GM08714 (cell line): ENCODE results near the gene ZNF407.
"Not testable (repeated sequence)": the region's sequence is repeated elsewhere in the genome, so short reads cannot be mapped to it uniquely, and the experiment has no call there.

Source experiments
- H3K4me3 ChIP-seq: fragments of 200-500 bp; sonication (Bioruptor generic); 2 replicates; pipeline ENCODE4 v1.5.1; 2014; ENCODE audit warnings: mild to moderate bottlenecking, low read length, inconsistent platforms
- ZNF274 ChIP-seq: IDR thresholded peaks from 2 replicates; pipeline ENCODE4 v1.6.1; 2012; ENCODE audit warnings: mild to moderate bottlenecking, low read depth, low read length

The ZNF407 gene

DNA sequence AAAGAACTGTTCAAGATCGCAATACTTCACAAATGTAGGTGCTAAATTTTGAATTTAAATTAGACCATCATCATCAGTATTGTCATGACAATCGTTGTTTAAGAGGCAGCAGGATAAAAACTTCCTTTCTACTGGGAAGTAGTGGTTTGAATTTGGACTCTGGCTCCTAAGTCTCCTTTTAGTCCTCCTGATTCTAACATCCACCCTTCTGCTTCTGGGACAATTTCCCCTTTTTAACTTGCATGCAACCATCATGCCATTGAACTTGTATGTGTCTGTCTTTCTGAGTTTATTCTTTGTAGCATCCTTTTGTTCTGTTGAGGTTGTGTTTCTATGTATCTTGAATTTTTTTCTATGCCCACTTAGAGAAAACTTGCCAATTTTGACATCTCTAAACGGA is 361.5 kb downstream of the ZNF407 start:
- TF ChIP-seq ZNF274: no peak
- no peak overlapping the region for H3K4me3 ChIP-seq

DNA sequence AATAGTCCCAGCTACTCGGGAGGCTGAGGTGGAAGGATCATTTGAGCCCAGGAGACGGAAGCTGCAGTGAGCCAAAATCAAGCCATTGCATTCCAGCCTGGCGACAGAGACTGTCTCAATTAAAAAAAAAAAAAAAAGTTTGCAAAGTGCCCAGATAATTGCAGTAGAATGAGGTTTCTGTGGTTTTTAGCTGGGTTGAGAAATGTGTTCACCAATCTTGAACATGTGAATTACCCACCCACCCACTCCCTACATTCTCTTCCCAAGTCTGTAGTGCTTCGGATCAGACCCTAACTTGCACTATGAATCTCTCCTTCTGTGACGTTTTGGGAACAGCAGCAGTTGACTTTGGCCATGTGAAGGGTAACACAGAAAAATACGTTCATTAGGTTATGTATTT is 363.9 kb downstream of the ZNF407 start:
- TF ChIP-seq ZNF274: no peak
- H3K4me3 ChIP-seq: no peak overlapping the region

DNA sequence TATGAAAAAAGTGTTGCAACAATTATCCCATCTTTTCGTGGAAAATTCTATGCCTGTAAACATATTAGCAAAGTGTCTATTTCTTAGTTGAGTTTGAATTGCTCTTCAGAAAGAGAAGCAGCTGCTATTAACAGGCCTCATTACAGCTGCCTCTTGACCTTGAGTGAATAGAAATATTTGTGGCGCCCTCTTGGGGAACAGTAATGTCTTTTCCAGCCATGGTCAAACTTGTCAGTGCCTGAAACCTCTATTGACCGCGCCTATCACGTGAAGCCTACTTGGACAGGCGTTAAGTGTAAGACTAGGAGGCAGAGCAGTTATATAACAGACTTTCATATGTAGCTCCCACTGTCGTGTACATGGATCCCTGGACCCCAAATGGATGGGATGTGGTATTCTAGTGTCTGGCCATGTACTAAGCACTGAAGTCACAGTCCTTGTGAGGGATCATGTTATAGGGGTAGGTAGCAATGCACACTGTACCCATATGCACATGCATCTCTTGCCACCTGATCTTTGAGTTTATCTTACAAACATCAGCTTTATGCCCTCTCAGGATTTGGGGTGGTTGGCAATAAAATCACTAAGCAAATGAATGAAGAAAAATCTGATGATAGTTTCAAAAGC is 366.3 kb downstream of the ZNF407 start:
- no peak for TF ChIP-seq ZNF274
- H3K4me3 ChIP-seq: no peak overlapping the region

DNA sequence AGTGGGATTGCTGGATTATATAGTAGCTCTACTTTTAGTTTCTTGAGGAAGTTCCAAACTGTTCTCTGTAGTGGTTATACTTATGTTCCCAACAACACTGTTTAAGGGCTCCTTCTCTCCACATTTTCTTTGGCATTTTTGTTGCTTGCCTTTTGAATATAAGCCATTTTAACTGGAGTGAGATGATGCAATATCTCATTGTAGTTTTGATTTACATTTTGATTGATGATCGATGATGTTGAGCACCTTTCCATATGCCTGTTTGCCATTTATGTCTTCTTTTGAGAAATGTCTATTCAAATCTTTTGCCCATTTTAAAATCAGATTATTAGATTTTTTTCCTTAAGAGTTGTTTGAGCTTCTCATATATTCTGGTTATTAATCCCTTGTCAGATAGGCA is 368.0 kb downstream of the ZNF407 start:
- no peak for TF ChIP-seq ZNF274
- H3K4me3 ChIP-seq: no peak overlapping the region

DNA sequence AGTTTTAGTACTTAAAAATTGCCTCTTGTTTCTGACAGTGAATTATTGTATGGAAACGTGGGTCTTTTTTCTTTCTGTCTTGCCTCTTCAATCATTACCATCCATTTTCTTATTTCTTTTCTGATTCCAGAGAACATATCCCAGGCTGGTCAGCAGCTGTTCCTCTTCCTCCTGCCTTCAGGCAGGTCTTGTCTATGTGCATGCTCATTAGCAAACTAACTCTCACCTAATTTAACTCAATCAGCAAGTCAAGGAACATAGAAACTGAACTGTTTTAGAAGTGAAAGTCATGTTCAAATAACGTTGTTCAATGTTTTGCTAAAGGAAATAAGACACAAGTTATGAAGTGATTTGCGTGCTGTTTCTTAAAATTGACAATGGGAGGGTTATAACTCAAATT is 369.8 kb downstream of the ZNF407 start:
- no peak for TF ChIP-seq ZNF274
- no peak overlapping the region for H3K4me3 ChIP-seq

DNA sequence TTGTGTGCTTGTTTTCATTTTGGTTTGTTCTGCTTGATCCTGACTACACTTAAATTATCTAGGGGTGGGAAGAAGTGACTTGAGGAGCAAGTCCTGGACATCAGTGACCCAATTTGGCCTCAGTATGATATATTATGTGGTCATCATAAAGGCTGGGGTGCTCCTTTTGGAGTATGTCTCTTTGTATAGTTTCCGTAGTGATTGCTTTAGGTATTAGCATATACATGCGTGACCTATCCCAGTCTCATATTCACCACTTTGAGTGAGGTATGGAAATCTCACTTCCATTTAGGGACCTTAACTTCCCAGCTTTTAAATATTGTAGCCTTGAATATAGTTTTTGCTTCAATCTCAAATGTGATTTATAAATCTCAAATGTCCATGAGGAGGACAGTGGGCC is 370.3 kb downstream of the ZNF407 start:
- no peak overlapping the region for H3K4me3 ChIP-seq
- no peak for TF ChIP-seq ZNF274

DNA sequence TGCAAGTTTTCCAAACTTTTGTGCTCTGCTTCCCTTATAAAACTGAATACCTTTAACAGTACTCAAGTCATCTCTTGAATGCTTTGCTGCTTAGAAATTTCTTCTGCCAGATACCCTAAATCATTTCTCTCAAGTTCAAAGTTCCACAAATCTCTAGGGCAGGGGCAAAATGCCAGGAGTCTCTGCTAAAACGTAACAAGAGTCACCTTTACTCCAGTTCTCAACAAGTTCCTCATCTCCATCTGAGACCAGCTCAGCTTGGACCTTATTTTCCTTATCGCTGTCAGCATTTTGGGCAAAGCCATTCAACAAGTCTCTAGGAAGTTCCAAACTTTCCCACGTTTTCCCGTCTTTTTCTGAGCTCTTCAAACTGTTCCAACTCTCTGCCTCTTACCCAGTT is 373.7 kb downstream of the ZNF407 start:
- not testable (repeated sequence) for H3K4me3 ChIP-seq

DNA sequence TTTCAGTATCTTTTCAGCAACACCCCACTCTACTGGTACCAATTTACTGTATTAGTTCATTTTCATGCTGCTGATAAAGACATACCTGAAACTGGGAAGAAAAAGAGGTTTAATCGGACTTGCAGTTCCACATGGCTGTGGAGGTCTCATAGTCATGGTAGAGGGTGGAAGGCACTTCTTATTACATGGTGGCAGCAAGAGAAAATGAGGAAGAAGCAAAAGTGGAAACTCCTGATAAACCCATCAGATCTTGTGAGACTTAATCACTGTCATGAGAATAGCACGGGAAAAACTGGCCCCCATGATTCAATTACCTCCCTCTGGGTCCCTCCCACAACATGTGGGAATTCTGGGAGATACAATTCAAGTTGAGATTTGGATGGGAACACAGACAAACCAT is 374.1 kb downstream of the ZNF407 start:
- not testable (repeated sequence) for H3K4me3 ChIP-seq

DNA sequence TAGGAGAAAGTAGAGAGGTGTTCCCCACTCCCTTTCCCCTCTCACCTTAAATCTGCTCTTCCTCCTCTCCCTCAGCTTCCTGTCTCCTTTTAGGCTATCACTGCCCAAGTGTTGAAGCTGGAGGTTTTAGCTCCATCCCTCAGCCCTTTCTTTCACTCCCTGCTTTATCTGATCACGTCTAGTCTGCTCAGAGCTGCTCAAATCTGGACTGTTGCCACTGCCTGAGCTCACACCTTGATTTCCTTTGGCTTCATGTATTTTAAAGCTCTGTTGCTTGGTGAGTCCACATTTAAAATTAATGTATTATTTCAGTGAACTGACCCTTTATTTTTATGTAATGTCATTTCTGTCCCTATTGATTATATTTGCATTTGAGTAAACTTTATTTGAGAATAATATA is 374.7 kb downstream of the ZNF407 start:
- no peak for TF ChIP-seq ZNF274
- no peak overlapping the region for H3K4me3 ChIP-seq

DNA sequence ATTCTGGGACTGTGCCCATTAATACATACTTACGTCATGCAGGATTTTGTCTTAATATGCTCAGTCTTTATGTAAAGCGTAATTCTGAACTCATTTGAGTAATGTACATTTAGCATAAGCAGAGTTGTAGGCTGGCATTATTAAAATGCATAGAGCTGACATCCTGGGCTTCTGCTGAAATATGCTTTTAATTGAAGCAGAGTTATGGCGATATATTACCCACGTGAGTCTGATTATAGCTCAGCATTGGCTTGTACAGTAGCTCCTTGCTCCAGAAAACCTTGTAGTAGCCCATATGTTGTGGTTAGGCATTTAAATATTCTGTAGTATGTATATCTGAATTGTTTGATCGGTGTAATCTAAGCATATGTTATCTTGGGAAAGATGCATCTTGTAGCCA is 377.3 kb downstream of the ZNF407 start:
- H3K4me3 ChIP-seq: no peak overlapping the region
- no peak for TF ChIP-seq ZNF274

DNA sequence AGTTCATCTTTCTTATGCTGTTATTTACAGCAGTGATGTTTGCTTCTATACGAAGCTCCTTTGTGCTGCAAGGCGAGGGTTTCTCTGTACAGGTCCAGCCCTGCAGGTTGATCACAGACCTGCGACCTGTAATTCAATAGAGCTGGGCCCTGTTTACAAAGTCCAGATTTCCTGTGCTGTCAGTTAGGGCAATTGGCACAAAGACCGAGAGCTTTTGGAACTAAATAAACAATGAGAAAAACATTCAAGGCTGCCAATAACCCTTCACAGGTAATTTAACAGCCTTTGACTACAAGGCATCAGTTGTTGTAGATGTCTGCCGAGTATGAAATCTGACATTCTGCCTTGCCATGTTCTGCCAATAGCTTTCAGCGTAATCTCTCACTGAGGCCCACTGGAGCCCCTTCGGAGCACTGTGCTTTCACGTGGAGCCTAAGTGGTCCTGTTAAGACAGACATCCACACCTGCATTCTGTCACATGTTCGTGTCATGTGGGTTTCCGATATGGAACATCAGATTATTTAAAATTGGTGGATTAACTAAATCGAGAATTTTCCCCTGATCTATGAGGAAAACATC is 378.8 kb downstream of the ZNF407 start:
- TF ChIP-seq ZNF274: no peak
- no peak overlapping the region for H3K4me3 ChIP-seq

DNA sequence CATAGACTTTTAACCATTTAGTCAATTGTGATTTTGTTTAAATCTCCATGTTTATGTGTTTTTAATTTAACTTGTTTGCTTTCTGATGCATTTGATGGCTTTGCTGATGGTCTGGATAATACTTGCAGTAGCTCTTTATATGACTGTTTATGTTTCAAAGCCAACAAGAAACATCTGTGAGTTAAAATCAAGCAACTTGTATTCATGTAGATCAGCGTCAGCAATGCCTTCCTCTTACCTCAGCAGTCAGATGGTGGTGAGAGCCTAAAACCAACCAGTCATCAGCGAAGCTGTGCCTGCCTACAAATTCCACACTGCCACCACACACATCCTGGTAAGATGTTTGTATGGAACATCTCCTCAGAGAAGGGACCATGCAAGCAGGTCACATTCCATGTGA is 379.4 kb downstream of the ZNF407 start:
- no peak overlapping the region for H3K4me3 ChIP-seq
- TF ChIP-seq ZNF274: no peak

DNA sequence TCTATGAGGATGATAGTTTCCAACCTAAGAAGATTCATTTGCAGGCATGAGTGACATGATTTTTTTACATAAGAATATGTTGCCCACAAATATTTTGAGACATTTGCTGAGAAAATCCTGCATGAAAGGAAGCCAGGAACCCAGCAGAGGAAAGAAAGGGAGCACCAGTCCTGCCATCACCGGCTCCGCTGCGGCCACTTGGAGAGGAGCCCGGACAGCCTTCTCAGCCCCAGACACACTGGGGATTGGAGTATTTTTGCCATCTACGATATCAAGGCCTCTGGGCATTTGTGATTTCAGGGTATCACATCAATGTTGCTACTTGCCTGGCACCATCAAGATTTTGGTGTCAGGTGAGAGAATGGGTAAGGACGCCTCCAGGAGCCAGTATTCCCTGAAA is 383.0 kb downstream of the ZNF407 start:
- no peak for TF ChIP-seq ZNF274
- H3K4me3 ChIP-seq: no peak overlapping the region

DNA sequence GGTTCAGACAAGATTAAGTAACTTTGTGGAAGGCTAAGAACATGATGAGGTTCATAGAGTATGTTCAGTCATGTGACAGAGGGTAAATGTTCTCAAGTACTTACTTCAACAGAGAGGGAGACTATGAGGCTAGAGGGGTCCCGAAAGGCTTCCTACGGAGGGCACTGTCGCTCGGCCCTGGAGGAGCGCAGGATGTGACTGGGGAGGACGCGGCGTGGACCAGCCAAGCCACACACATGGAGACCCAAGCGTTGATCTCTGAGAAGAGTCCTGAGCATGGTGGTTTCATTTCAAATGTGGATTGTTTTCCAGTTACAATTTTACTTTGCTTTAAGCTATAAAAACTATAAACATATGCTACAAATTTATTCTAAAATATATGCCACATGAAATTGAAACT is 383.8 kb downstream of the ZNF407 start:
- H3K4me3 ChIP-seq: no peak overlapping the region
- TF ChIP-seq ZNF274: no peak

DNA sequence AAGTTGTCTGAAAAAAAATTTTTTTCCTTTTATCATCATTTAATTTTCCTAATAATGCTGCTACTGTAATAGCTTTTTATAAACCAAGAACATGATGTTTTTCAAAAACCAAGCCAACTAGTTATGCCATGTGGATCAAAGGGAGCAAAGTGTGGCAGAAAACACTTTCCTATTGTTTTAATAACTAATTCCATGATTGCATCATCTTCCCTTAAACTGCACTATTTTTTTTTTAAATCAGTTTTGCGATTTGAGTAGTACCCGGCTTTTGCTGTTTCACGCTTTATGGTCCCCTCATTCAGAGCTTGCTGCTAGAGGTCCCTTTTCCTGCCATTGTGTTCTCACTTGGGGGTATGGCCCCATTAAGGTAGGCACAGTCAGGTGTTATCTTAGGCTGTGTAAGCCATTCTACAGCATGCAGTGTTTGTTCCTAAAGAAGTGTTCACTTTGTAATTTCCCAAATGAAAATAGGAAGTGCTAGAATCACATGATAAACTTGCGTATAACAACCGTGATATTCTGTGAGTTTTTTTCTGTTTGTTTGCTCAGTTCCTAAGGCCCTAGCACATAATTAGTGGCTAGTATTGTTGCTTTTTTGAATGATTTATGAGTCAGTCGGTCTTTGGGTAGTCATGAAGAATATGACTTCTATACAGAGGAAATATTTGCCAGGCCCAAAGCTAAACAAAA is 385.4 kb downstream of the ZNF407 start:
- TF ChIP-seq ZNF274: no peak
- H3K4me3 ChIP-seq: no peak overlapping the region

DNA sequence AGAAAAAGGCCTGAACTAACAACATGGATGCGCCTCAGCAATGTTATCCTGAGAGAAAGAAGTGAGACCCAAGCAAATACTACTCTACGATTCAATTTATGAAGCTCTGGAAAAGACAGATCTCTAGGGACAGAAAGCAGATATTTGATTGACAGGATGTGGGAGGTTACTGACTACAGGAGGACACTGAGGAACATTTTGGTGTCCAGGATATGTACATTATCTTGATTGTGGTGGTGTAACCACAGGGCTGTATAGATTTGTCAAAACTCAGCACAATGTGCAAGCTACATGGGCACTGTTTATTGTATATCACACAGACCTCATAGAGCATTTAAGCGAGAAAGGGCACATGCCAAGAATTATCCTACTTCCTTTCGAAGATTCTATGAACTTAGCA is 391.5 kb downstream of the ZNF407 start:
- TF ChIP-seq ZNF274: no peak
- no peak overlapping the region for H3K4me3 ChIP-seq
